Sigmoid colon (tissue), 4 donors: ENCODE measurements around the gene SMTNL2.

Experiments
- EP300 ChIP-seq, 4 donors: sonication (generic); formaldehyde crosslinking; IDR thresholded peaks; one replicate each; pipeline ENCODE4 v1.6.1; 2017; ENCODE audit warnings: antibody characterized with exemption in 4 of 4
- POLR2A ChIP-seq, 2 donors: fragments of 450-650 bp; IDR thresholded peaks; one replicate each; pipeline ENCODE4 v1.6.1; 2016; ENCODE audit warnings: antibody characterized with exemption in 2 of 2, mild to moderate bottlenecking in 2 of 2, moderate library complexity in 2 of 2
- POLR2AphosphoS5 ChIP-seq, 4 donors: sonication (generic); formaldehyde crosslinking; IDR thresholded peaks; one replicate each; pipeline ENCODE4 v1.6.1; 2017; ENCODE audit warnings: antibody characterized with exemption in 4 of 4
- TF ChIP-seq, protein P1 (sequence below), 4 experiments: fragments of 450-650 bp in 3 of 4; fragments of 200-600 bp in 1 of 4; IDR thresholded peaks; one replicate each; pipeline ENCODE4 v1.5.1; 2016 to 2019; ENCODE audit warnings: antibody characterized with exemption in 4 of 4, mild to moderate bottlenecking in 3 of 4, moderate library complexity in 2 of 4

DNA sequence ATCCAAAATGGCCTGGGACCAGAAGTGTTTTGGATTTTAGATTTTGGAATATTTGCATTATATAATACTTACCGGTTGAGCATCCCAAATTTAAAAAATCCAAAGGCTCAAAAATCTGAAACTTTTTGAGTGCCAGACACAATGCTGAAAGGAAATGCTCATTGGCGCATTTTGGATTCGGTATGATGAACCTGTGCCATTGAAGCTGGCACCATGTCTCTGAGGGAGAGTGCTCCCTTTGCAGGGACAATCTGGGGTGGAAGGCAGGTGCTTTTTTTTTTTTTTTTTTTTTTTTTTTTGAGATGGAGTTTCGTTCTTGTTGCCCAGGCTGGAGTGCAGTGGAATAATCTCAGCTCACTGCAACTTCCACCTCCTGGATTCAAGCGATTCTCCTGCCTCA lies 17.7 kb downstream of the SMTNL2 start:
- TF ChIP-seq, protein P1, sequence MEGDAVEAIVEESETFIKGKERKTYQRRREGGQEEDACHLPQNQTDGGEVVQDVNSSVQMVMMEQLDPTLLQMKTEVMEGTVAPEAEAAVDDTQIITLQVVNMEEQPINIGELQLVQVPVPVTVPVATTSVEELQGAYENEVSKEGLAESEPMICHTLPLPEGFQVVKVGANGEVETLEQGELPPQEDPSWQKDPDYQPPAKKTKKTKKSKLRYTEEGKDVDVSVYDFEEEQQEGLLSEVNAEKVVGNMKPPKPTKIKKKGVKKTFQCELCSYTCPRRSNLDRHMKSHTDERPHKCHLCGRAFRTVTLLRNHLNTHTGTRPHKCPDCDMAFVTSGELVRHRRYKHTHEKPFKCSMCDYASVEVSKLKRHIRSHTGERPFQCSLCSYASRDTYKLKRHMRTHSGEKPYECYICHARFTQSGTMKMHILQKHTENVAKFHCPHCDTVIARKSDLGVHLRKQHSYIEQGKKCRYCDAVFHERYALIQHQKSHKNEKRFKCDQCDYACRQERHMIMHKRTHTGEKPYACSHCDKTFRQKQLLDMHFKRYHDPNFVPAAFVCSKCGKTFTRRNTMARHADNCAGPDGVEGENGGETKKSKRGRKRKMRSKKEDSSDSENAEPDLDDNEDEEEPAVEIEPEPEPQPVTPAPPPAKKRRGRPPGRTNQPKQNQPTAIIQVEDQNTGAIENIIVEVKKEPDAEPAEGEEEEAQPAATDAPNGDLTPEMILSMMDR (IDR thresholded peaks at IDR 0.05): no peak
- TF ChIP-seq POLR2A (IDR thresholded peaks at IDR 0.05) (no peak), EP300 (IDR thresholded peaks at IDR 0.05) (no peak), POLR2AphosphoS5 (IDR thresholded peaks at IDR 0.05) (no peak)
